ENCODE results near the gene NTF4.

The NTF4 gene

DNA sequence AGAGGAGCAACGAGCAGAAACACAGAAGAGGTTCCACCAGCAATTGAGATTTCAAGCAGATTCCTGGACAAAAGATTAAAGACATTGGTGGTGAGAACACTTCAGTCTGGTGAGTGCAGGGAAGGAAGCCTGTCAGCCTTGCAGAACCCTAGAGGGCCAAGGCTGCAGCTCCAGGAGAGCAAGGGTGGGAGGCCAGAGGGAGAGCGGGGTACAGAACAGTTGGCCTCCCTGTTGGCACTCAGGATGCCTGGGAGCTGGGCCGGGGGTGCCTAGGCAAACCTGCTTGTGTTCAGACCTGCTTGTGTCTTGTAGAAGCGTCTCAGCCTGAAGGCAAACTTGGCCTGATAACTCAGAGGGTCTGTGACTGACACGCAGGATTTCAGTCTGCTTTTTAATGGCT lies 44.4 kb upstream of the NTF4 start:
- TF ChIP-seq, protein P1, sequence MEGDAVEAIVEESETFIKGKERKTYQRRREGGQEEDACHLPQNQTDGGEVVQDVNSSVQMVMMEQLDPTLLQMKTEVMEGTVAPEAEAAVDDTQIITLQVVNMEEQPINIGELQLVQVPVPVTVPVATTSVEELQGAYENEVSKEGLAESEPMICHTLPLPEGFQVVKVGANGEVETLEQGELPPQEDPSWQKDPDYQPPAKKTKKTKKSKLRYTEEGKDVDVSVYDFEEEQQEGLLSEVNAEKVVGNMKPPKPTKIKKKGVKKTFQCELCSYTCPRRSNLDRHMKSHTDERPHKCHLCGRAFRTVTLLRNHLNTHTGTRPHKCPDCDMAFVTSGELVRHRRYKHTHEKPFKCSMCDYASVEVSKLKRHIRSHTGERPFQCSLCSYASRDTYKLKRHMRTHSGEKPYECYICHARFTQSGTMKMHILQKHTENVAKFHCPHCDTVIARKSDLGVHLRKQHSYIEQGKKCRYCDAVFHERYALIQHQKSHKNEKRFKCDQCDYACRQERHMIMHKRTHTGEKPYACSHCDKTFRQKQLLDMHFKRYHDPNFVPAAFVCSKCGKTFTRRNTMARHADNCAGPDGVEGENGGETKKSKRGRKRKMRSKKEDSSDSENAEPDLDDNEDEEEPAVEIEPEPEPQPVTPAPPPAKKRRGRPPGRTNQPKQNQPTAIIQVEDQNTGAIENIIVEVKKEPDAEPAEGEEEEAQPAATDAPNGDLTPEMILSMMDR (IDR thresholded peaks at IDR 0.05; ENCODE audit: insufficient read depth, low read depth, low read length, missing control alignments), result no peak
- no peak for DNase-seq (ENCODE audit: low read depth)
- H3K4me3 ChIP-seq (ENCODE audit: low read depth, low read length), result no peak overlapping the region

DNA sequence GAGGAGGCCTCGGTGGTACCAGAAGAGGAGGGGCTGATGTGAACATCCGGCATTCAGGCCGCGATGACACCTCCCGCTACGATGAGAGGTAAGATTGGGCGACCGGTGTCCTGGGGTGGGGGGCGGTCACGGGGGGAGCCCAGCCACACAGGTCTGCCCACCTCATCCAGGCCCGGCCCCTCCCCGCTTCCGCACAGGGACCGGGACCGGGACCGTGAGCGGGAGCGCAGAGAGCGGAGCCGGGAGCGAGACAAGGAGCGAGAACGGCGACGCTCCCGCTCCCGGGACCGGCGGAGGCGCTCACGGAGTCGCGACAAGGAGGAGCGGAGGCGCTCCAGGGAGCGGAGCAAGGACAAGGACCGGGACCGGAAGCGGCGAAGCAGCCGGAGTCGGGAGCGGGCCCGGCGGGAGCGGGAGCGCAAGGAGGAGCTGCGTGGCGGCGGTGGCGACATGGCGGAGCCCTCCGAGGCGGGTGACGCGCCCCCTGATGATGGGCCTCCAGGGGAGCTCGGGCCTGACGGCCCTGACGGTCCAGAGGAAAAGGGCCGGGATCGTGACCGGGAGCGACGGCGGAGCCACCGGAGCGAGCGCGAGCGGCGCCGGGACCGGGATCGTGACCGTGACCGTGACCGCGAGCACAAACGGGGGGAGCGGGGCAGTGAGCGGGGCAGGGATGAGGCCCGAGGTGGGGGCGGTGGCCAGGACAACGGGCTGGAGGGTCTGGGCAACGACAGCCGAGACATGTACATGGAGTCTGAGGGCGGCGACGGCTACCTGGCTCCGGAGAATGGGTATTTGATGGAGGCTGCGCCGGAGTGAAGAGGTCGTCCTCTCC lies 43.2 kb upstream of the NTF4 start:
- no peak for DNase-seq (ENCODE audit: low read depth)
- H3K4me3 ChIP-seq (ENCODE audit: low read depth, low read length), result no peak overlapping the region
- TF ChIP-seq, protein P1 (IDR thresholded peaks at IDR 0.05; ENCODE audit: insufficient read depth, low read depth, low read length, missing control alignments), result no peak

DNA sequence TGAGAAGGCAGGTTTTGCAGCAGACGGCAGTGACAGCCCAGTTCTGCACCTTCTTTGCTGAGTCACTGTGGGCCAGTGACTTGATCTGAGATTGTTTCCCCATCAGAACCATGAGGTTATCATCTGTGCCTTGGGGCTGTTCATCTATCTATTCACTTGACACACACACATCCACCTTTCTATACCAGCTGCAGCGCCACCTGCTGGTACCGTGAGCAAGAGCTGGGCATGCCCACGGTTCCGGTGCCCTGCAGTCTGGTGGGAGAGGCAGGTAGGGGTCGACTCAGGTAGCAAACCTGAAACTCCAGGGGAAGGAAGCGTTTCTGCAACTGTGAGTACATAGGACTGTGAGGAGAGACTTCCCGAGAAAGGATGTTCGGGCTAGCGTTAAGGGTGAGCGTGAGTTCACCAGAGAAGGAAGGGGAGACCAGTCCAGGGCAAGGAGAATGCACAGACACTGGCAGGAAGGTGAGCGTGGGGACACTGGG lies 42.1 kb upstream of the NTF4 start:
- H3K4me3 ChIP-seq (ENCODE audit: low read depth, low read length), result no peak overlapping the region
- DNase-seq (ENCODE audit: low read depth), result peak; percentile 69
- TF ChIP-seq, protein P1 (IDR thresholded peaks at IDR 0.05; ENCODE audit: insufficient read depth, low read depth, low read length, missing control alignments), result peak; percentile 83

DNA sequence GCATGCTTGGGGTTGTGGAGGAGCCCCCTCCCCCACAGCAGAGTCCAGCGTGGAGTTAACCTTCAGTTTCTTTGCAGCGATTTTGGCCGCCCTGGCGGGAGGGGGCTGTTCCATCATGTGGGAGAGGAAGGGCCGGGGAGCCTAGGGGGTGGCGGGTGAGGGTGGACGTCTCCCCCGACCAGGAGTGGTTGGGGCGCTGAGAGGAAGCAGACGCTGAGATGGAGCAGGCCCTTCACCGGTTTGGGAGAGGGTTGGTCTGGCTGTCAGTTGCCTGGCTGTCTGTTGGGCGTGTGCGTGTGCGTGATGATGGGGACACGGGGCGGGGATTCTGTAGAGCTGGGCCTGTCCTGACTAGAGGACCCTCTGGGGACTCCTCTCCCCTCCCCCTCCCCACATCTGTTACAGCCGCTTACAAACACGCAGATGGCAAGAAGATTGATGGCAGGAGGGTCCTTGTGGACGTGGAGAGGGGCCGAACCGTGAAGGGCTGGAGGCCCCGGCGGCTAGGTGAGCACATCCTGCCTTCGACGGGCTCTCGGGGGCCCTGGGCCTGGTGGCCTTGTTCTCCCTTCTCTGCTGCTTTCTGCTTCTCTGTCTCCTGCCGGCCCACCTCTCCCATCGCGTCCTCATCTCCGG lies 39.7 kb upstream of the NTF4 start:
- TF ChIP-seq, protein P1 (IDR thresholded peaks at IDR 0.05; ENCODE audit: insufficient read depth, low read depth, low read length, missing control alignments), result no peak
- no peak overlapping the region for H3K4me3 ChIP-seq (ENCODE audit: low read depth, low read length)
- DNase-seq (ENCODE audit: low read depth), result no peak

DNA sequence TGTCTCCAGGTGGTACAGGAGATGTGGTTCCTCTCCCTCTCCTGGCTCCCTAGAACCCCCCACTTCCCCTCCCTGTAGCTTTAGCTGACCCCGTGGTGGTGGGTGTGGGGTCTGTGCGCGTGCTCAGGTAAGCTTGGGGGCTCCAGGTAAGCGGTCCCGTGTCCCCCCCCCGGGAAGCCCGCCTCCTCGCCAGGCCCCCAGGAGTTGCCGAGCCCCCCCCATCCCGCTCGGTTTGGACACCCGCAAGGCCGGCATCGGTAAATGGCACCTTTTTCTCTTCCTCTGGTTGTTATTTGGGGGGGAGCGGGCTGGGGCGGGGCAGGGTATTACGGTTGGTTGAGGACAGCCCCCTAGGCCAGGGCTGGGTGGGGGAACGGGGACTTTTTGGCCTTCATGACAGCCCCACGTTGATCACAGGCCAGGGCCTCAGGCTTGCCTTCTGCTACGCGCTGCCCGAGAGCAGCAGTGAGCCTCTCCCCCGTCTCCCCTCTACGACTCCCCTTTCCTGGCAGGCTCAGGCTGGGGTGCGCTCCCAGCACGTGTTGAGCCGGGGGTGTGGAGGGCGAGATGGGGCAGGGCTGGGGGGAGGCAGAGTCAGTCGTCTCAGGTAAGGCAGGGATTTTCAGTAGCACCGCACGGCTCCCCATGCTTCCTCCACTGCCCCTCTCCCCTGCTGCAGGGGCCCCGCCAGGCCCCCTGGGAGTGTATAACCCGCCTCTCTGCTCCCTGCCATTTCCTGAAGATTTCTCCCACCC lies 38.9 kb upstream of the NTF4 start:
- TF ChIP-seq, protein P1 (IDR thresholded peaks at IDR 0.05; ENCODE audit: insufficient read depth, low read depth, low read length, missing control alignments), result no peak
- no peak for DNase-seq (ENCODE audit: low read depth)

DNA sequence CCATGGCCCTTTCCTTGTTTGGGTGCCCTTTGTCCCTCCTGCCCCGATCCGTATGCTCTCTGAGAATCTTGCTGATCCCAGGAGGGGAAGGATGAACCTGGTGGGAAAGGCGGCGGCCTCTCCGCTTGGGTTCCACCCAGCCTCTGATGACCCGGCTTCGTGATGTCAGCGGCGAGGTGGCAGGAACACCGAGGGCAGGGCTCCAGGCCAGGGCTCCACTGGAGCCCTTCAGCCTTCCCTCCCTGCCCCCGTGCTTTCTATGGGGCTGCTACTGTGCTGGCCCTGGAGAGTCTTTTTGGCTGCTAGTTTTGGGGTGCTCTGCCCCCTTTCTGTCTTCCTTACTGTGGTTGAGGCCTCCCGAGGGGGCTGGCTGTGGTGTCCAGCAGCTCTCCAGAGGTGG lies 37.7 kb upstream of the NTF4 start:
- DNase-seq (ENCODE audit: low read depth), result no peak
- TF ChIP-seq, protein P1 (IDR thresholded peaks at IDR 0.05; ENCODE audit: insufficient read depth, low read depth, low read length, missing control alignments), result no peak
- H3K4me3 ChIP-seq (ENCODE audit: low read depth, low read length), result no peak overlapping the region

More for the DNA sequence above, 38.9 kb upstream of the NTF4 start:
- no peak overlapping the region for H3K4me3 ChIP-seq (ENCODE audit: low read depth, low read length)

Data from GM12865 (cell line).